H1 (cell line): Measurements from ENCODE around the gene GLB1L3. TPM values are rescaled to one million over a fixed set of nuclear protein-coding genes. Genes with fewer than 3 reads are reported as not detected.

Experiments used
- CTCF ChIA-PET: fragments of 300-600 bp; sonication (Branson Sonifier 250); formaldehyde crosslinking; loops from one replicate; lab custom pipeline; 2021; ENCODE audit not compliant: partially characterized antibody; lab: Charles Lee
- POLR2A ChIA-PET: fragments of 300-600 bp; sonication (Branson Sonifier 250); formaldehyde crosslinking; loops from one replicate; lab custom pipeline; 2021; ENCODE audit warnings: inconsistent platforms; ENCODE audit not compliant: partially characterized antibody; lab: Charles Lee
- DNase-seq, 2 experiments: peaks; one replicate each; pipeline versions ENCODE4 v3.0.0 to v3.0.0-alpha.2; 2010 to 2022; ENCODE audit warnings: low spot score in 2 of 2, low read depth in 1 of 2, mixed read lengths in 1 of 2
- FAIRE-seq: peaks from 2 replicates; lab custom pipeline; 2011; peaks lifted over from hg19 to GRCh38; lab: Jason Lieb, UNC
- H2AFZ ChIP-seq: 2 replicates; pipeline ENCODE4 v1.8.1; 2012; ENCODE audit warnings: low read length, inconsistent platforms
- H2AK5ac ChIP-seq: 2 replicates; pipeline ENCODE4 v1.6.1; 2013; ENCODE audit warnings: low read depth, low read length
- H2BK120ac ChIP-seq: replicated peaks from 2 replicates; pipeline ENCODE3; 2013; ENCODE audit warnings: low read depth, low read length, inconsistent platforms
- H2BK12ac ChIP-seq: 2 replicates; pipeline ENCODE4 v1.6.1; 2013; ENCODE audit warnings: low read depth, low read length
- H2BK15ac ChIP-seq: 2 replicates; pipeline ENCODE4 v1.6.1; 2013; ENCODE audit warnings: low read length
- H2BK20ac ChIP-seq: 2 replicates; pipeline ENCODE4 v1.6.1; 2013; ENCODE audit warnings: low read length
- H2BK5ac ChIP-seq: 2 replicates; pipeline ENCODE4 v1.6.1; 2013; ENCODE audit warnings: low read depth, low read length
- H3K14ac ChIP-seq: 2 replicates; pipeline ENCODE4 v1.6.1; 2013; ENCODE audit warnings: inconsistent platforms; ENCODE audit not compliant: insufficient read length
- H3K18ac ChIP-seq: 2 replicates; pipeline ENCODE4 v1.6.1; 2013; ENCODE audit warnings: low read length; ENCODE audit errors: extremely low read depth
- H3K23ac ChIP-seq: 2 replicates; pipeline ENCODE4 v1.6.1; 2013; ENCODE audit warnings: inconsistent platforms; ENCODE audit not compliant: insufficient read length
- H3K23me2 ChIP-seq: 2 replicates; pipeline ENCODE4 v1.6.1; 2013; ENCODE audit warnings: low read depth, low read length
- H3K27ac ChIP-seq: 2 replicates; pipeline ENCODE4 v1.6.1; 2011; ENCODE audit warnings: low read depth, low read length, inconsistent platforms
- H3K27me3 ChIP-seq, 4 experiments: replicated peaks in 1 of 4; 1 replicate in 1 of 4; 2 replicates in 3 of 4; pipeline versions ENCODE4 v1.6.1 to v1.8.1; 2011 to 2013; ENCODE audit warnings: low read length in 3 of 4, mild to moderate bottlenecking in 3 of 4, inconsistent platforms in 2 of 4, mixed read lengths in 2 of 4, moderate library complexity in 1 of 4; ENCODE audit not compliant: control insufficient read depth in 3 of 4, insufficient read depth in 3 of 4; ENCODE audit errors: extremely low read depth in 1 of 4
- H3K36me3 ChIP-seq, 4 experiments: 2 replicates each; pipeline versions ENCODE4 v1.6.1 to v1.8.1; 2011 to 2013; ENCODE audit warnings: mild to moderate bottlenecking in 4 of 4, low read length in 3 of 4, moderate library complexity in 2 of 4, control low read depth in 1 of 4, inconsistent platforms in 1 of 4; ENCODE audit not compliant: insufficient read depth in 4 of 4, control insufficient read depth in 2 of 4
- H3K4ac ChIP-seq: replicated peaks from 2 replicates; pipeline ENCODE3; 2013; ENCODE audit warnings: low read length, low read depth, mixed read lengths, inconsistent platforms; ENCODE audit not compliant: insufficient read length
- H3K4me1 ChIP-seq, 4 experiments: replicated peaks in 1 of 4; 1 replicate in 1 of 4; 2 replicates in 3 of 4; pipeline versions ENCODE4 v1.6.1 to v1.8.1; 2011 to 2013; ENCODE audit warnings: low read length in 3 of 4, inconsistent platforms in 2 of 4, mixed read lengths in 1 of 4; ENCODE audit not compliant: insufficient read depth in 4 of 4, control insufficient read depth in 3 of 4
- H3K4me2 ChIP-seq, 2 experiments: 2 replicates each; pipeline versions ENCODE4 v1.6.1 to v1.8.1; 2011 to 2013; ENCODE audit warnings: low read depth in 2 of 2, low read length in 2 of 2, control low read depth in 1 of 2, inconsistent platforms in 1 of 2, mild to moderate bottlenecking in 1 of 2; ENCODE audit not compliant: insufficient read depth in 1 of 2
- H3K4me3 ChIP-seq, 4 experiments: fragments of 200-600, 300-600 bp in 1 of 4; sonication (generic), shearing (Covaris generic), sonication (Bioruptor Twin) in 1 of 4; 2 replicates each; pipeline versions ENCODE4 v1.5.1 to v1.8.1; 2011 to 2016; ENCODE audit warnings: low read length in 4 of 4, low read depth in 3 of 4, control low read depth in 2 of 4, inconsistent platforms in 2 of 4, mild to moderate bottlenecking in 2 of 4, mixed read lengths in 1 of 4, moderate library complexity in 1 of 4; ENCODE audit not compliant: insufficient read depth in 2 of 4; ENCODE audit errors: extremely low read depth in 1 of 4
- H3K56ac ChIP-seq: replicated peaks from 2 replicates; pipeline ENCODE3; 2013; ENCODE audit warnings: low read depth, mild to moderate bottlenecking, mixed read lengths, low read length, inconsistent platforms; ENCODE audit not compliant: insufficient read length
- H3K79me1 ChIP-seq: 2 replicates; pipeline ENCODE4 v1.6.1; 2013; ENCODE audit warnings: low read depth, low read length, control low read depth
- H3K79me2 ChIP-seq, 2 experiments: 2 replicates each; pipeline versions ENCODE4 v1.6.1 to v1.8.1; 2012 to 2013; ENCODE audit warnings: low read length in 2 of 2, mild to moderate bottlenecking in 2 of 2, inconsistent platforms in 1 of 2; ENCODE audit not compliant: insufficient read depth in 2 of 2, control insufficient read depth in 1 of 2
- H3K9ac ChIP-seq, 4 experiments: replicated peaks in 1 of 4; 1 replicate in 1 of 4; 2 replicates in 3 of 4; pipeline versions ENCODE4 v1.6.1 to v1.8.1; 2011 to 2013; ENCODE audit warnings: low read depth in 3 of 4, low read length in 3 of 4, control low read depth in 2 of 4, mild to moderate bottlenecking in 2 of 4, moderate library complexity in 2 of 4, inconsistent platforms in 1 of 4; ENCODE audit errors: extremely low read depth in 1 of 4
- H3K9me3 ChIP-seq, 2 experiments: 2 replicates each; pipeline versions ENCODE4 v1.6.1 to v1.8.1; 2012 to 2013; ENCODE audit warnings: mild to moderate bottlenecking in 2 of 2, moderate library complexity in 2 of 2, control low read depth in 1 of 2, inconsistent platforms in 1 of 2, low read depth in 1 of 2, low read length in 1 of 2, mixed read lengths in 1 of 2; ENCODE audit not compliant: insufficient read depth in 2 of 2
- H4K20me1 ChIP-seq, 2 experiments: replicated peaks in 1 of 2; 2 replicates each; pipeline versions ENCODE3 to v1.8.1; 2011 to 2013; ENCODE audit warnings: inconsistent platforms in 2 of 2, low read length in 2 of 2, mild to moderate bottlenecking in 1 of 2; ENCODE audit not compliant: insufficient read depth in 2 of 2, control insufficient read depth in 1 of 2
- H4K5ac ChIP-seq: 2 replicates; pipeline ENCODE4 v1.6.1; 2013; ENCODE audit warnings: low read length, low read depth, mixed read lengths, inconsistent platforms; ENCODE audit not compliant: insufficient read length
- H4K8ac ChIP-seq: 2 replicates; pipeline ENCODE4 v1.8.0; 2013; ENCODE audit warnings: mild to moderate bottlenecking, moderate library complexity, low read length, inconsistent platforms; ENCODE audit not compliant: insufficient read depth; ENCODE audit errors: extremely low read depth
- H4K91ac ChIP-seq: replicated peaks from 2 replicates; pipeline ENCODE3; 2013; ENCODE audit warnings: low read length, mixed read lengths, inconsistent platforms; ENCODE audit not compliant: insufficient read length
- ASH2L ChIP-seq: fragments of 200-600, 300-600 bp; sonication (generic); IDR thresholded peaks from one replicate; pipeline ENCODE4 v1.7.1; 2017; ENCODE audit warnings: low read length
- ATF3 ChIP-seq: IDR thresholded peaks from 2 replicates; pipeline ENCODE4 v1.6.1; 2011; ENCODE audit warnings: low read depth, mild to moderate bottlenecking, low read length; ENCODE audit not compliant: insufficient read depth
- CHD2 ChIP-seq: IDR thresholded peaks from 2 replicates; pipeline ENCODE4 v1.6.1; 2012; ENCODE audit warnings: low read length, improper control_type of control experiment
- HDAC6 ChIP-seq: IDR thresholded peaks from one replicate; pipeline ENCODE4 v1.7.1; 2012; ENCODE audit warnings: low read depth, mild to moderate bottlenecking, inconsistent platforms, low read length, moderate library complexity
- JUN ChIP-seq: IDR thresholded peaks from 2 replicates; pipeline ENCODE4 v1.6.1; 2011; ENCODE audit warnings: low read depth, mild to moderate bottlenecking, improper control_type of control experiment, low read length
- MAFK ChIP-seq: IDR thresholded peaks from 2 replicates; pipeline ENCODE4 v1.6.1; 2012; ENCODE audit warnings: low read depth, mild to moderate bottlenecking, improper control_type of control experiment, low read length
- NANOG ChIP-seq: IDR thresholded peaks from 2 replicates; pipeline ENCODE4 v1.6.1; 2011; ENCODE audit warnings: low read length, low read depth, mild to moderate bottlenecking, inconsistent platforms; ENCODE audit not compliant: insufficient read depth, poor library complexity, severe bottlenecking
- RAD21 ChIP-seq, 2 experiments: IDR thresholded peaks in 1 of 2; conservative IDR thresholded peaks in 1 of 2; 2 replicates each; pipeline ENCODE4 v1.6.1; 2011; ENCODE audit warnings: low read depth in 2 of 2, low read length in 2 of 2, improper control_type of control experiment in 1 of 2, inconsistent platforms in 1 of 2, mild to moderate bottlenecking in 1 of 2, moderate library complexity in 1 of 2
- RBBP5 ChIP-seq: IDR thresholded peaks from 2 replicates; pipeline ENCODE4 v1.7.1; 2012; ENCODE audit warnings: low read depth, mild to moderate bottlenecking, inconsistent platforms, low read length, moderate library complexity, borderline replicate concordance
- SP4 ChIP-seq: IDR thresholded peaks from 2 replicates; pipeline ENCODE4 v1.6.1; 2012; ENCODE audit warnings: low read length, inconsistent platforms
- TAF7 ChIP-seq: optimal IDR thresholded peaks from 2 replicates; pipeline ENCODE3; 2011; ENCODE audit warnings: low read depth, mild to moderate bottlenecking, inconsistent platforms, low read length, moderate library complexity, borderline replicate concordance
- TBP ChIP-seq: IDR thresholded peaks from 2 replicates; pipeline ENCODE4 v1.6.1; 2011; ENCODE audit warnings: low read depth, low read length, improper control_type of control experiment
- TCF12 ChIP-seq: IDR thresholded peaks from 2 replicates; pipeline ENCODE4 v1.6.1; 2011; ENCODE audit warnings: low read depth, mild to moderate bottlenecking, low read length
- WGBS, 2 experiments: shearing (Covaris generic) in 1 of 2; methylation state at CpG; one replicate each; pipeline versions ENCODE4 v1.1.6 to v1.1.7; 2013 to 2015; ENCODE audit warnings: low lambda C conversion rate in 2 of 2, mixed read lengths in 2 of 2, inconsistent platforms in 1 of 2, low coverage in 1 of 2, missing lambda C conversion rate in 1 of 2; ENCODE audit not compliant: insufficient replicate concordance in 2 of 2, insufficient coverage in 1 of 2, insufficient read length in 1 of 2; ENCODE audit errors: extremely low coverage in 1 of 2, missing lambda C conversion rate in 1 of 2; 5-methylcytosine and 5-hydroxymethylcytosine counted together
- polyA plus RNA-seq, 7 experiments: library from polyadenylated mRNA; depleted of rRNA in 3 of 7; stranded (reverse) in 5 of 7; unstranded in 2 of 7; fragments of >200 nt in 5 of 7; fragments of 200-250 nt in 2 of 7; gene quantifications; 1 replicate in 5 of 7; 2 replicates in 1 of 7; 4 replicates in 1 of 7; pipeline versions ENCODE4 v1.2.1 to v1.2.3, GENCODE V29; 2011 to 2013; ENCODE audit warnings: missing spikeins in 2 of 7, mixed read lengths in 2 of 7
- total RNA-seq: library from RNA; stranded (reverse); fragmentation: NEBNext Ultra II Directional; extraction: Animal tissue kit (Norgen Biotek cat#: 25700); gene quantifications from 2 replicates; pipeline ENCODE4 v1.2.1, GENCODE V29; 2021

Gene GLB1L3
- total and polyA plus RNA-seq, 2 of the 8 experiments (the other 6 are each of a cell fraction or from before 2014, with no cell fraction given): 14.9 to 33.2 TPM

GRCh38 chr11:134339756-134340155, 63.6 kb downstream of the GLB1L3 start:
- H2BK20ac ChIP-seq: no peak overlapping the region
- H4K8ac ChIP-seq: no peak overlapping the region
- H3K4me2 ChIP-seq: no peak overlapping the region
- no peak overlapping the region for H3K56ac ChIP-seq
- H3K36me3 ChIP-seq: no peaks in the 10 kb centered on the region
- H3K79me1 ChIP-seq: no peaks in the 10 kb centered on the region
- no peaks in the 10 kb centered on the region for H4K20me1 ChIP-seq
- H3K27me3 ChIP-seq: no peaks in the 10 kb centered on the region; a peak in 1 of 7 replicates
- no peak overlapping the region for H3K23ac ChIP-seq
- no peak overlapping the region for H3K27ac ChIP-seq
- H2BK120ac ChIP-seq: no peak overlapping the region
- ChIA-PET CTCF (interaction anchor here (0.7 to 1.3 kb wide), 3 partner anchors 20 to 97 kb away, joined by 3 read pairs; no protein-coding TSS in a partner anchor), POLR2A (no interaction called here)
- H2AK5ac ChIP-seq: no peak overlapping the region
- H2BK5ac ChIP-seq: no peak overlapping the region
- no peak overlapping the region for H3K9ac ChIP-seq
- H3K9me3 ChIP-seq: no peaks in the 10 kb centered on the region
- no peak overlapping the region for H2AFZ ChIP-seq
- H4K91ac ChIP-seq: no peak overlapping the region
- no peak overlapping the region for H3K4ac ChIP-seq
- H2BK15ac ChIP-seq: no peak overlapping the region
- H2BK12ac ChIP-seq: no peak overlapping the region
- no peak overlapping the region for H3K18ac ChIP-seq
- no peak overlapping the region for H4K5ac ChIP-seq
- DNase-seq: no peak
- FAIRE-seq: no peak
- no peaks in the 10 kb centered on the region for H3K4me1 ChIP-seq
- 85% methylated on average over 4 of the region's 4 CpGs; no CpG with 5 or more reads in 1 of the 2 experiments for WGBS, 2 experiments
- H3K79me2 ChIP-seq: no peaks in the 10 kb centered on the region
- H3K4me3 ChIP-seq: no peak overlapping the region
- H3K14ac ChIP-seq: no peak overlapping the region
- H3K23me2 ChIP-seq: no peaks in the 10 kb centered on the region
- no peak for TF ChIP-seq RAD21 (IDR thresholded peaks at IDR 0.05 in 1 of 2, conservative IDR thresholded peaks at IDR 0.05 in 1 of 2; ENCODE audit: low read depth in 2 of 2, low read length in 2 of 2)
- no peak for TF ChIP-seq NANOG
- TF ChIP-seq CHD2: no peak
- TF ChIP-seq JUN: no peak
- TF ChIP-seq SP4: no peak
- no peak for TF ChIP-seq ATF3
- TF ChIP-seq ASH2L: no peak
- TF ChIP-seq RBBP5: no peak
- no peak for TF ChIP-seq MAFK
- TF ChIP-seq HDAC6: no peak
- TF ChIP-seq TAF7: no peak
- TF ChIP-seq TBP: no peak
- no peak for TF ChIP-seq TCF12
